Fibroblast of lung (primary cell): ENCODE measurements around the gene SEMA6A.

Experiments used
- CTCF ChIP-seq, 2 donors: IDR thresholded peaks in 1 of 2; conservative IDR thresholded peaks in 1 of 2; 1 replicate in 1 of 2; 2 replicates in 1 of 2; pipeline ENCODE4 v1.5.1; 2011 to 2012; ENCODE audit warnings: low read length in 2 of 2, control low read depth in 1 of 2, inconsistent platforms in 1 of 2, low read depth in 1 of 2, mild to moderate bottlenecking in 1 of 2
- EZH2 ChIP-seq: IDR thresholded peaks from 2 replicates; pipeline ENCODE4 v1.5.1; 2012; ENCODE audit warnings: low read length, control low read depth, mild to moderate bottlenecking; ENCODE audit errors: missing control alignments

DNA sequence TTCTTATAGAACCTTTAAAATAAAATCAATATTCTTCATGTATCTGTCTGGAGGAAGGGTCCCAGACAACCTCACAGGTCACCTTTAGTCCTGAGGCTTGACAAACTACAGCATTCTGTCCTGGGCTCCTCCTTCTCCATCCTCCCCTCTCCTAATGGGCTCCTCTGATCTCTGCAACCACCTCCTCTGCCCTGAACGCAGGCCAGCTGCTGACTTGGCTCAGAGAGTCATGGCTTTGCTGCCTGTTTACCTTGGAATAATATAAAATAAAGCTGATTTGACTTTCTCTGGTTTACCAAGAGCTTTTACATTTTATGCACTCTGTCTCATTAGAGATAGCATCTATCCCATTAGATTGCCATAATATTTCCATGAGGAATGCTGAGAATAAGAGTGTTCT lies 159.4 kb downstream of the SEMA6A start:
- TF ChIP-seq EZH2 (no peak), CTCF (conservative IDR thresholded peaks at IDR 0.05 in 1 of 2, IDR thresholded peaks at IDR 0.05 in 1 of 2; ENCODE audit: low read depth in 1 of 2, low read length in 2 of 2) (no peak)
